Thyroid gland (tissue), 4 donors: ENCODE data around the gene ABCA5. TPM values are rescaled to one million over a fixed set of nuclear protein-coding genes. Genes with fewer than 3 reads are reported as not detected.
A peak's percentile ranks its signal among the peaks of the same experiment; 100 is the strongest.

Source experiments
- DNase-seq, 2 donors: peaks; one replicate each; pipeline ENCODE4 v3.0.0-alpha.2; 2019
- H3K27ac ChIP-seq, 3 donors: fragments of 200-600 bp; sonication (generic); 1 replicate in 2 of 3; 2 replicates in 1 of 3; pipeline ENCODE4 v1.5.1; 2016 to 2019; ENCODE audit warnings: mild to moderate bottlenecking in 1 of 3, moderate library complexity in 1 of 3
- H3K27me3 ChIP-seq: fragments of 200-600 bp; sonication (generic); one replicate; pipeline ENCODE4 v1.5.1; 2019
- H3K36me3 ChIP-seq, 2 donors: fragments of 200-600 bp; sonication (generic); one replicate each; pipeline ENCODE4 v1.5.1; 2016 to 2019
- H3K4me1 ChIP-seq, 2 donors: fragments of 200-600 bp; sonication (generic); one replicate each; pipeline ENCODE4 v1.5.1; 2017 to 2019
- H3K4me3 ChIP-seq, 3 donors: fragments of 200-600 bp; sonication (generic); replicated peaks in 1 of 3; 1 replicate in 2 of 3; 2 replicates in 1 of 3; pipeline ENCODE4 v1.5.1; 2016; ENCODE audit warnings: mild to moderate bottlenecking in 1 of 3
- H3K9me3 ChIP-seq: fragments of 200-600 bp; sonication (generic); one replicate; pipeline ENCODE4 v1.5.1; 2017
- CTCF ChIP-seq, 6 experiments: fragments of 200-600 bp in 3 of 6; fragments of 450-650 bp in 3 of 6; sonication (generic) in 3 of 6; IDR thresholded peaks; one replicate each; pipeline ENCODE4 v1.5.1; 2016 to 2019; ENCODE audit warnings: antibody characterized with exemption in 6 of 6, mild to moderate bottlenecking in 2 of 6, inconsistent platforms in 1 of 6, moderate library complexity in 1 of 6
- POLR2A ChIP-seq, 2 donors: fragments of 450-650 bp; IDR thresholded peaks; one replicate each; pipeline ENCODE4 v1.6.1; 2017; ENCODE audit warnings: antibody characterized with exemption in 2 of 2, mild to moderate bottlenecking in 2 of 2, moderate library complexity in 1 of 2
- WGBS, 2 donors: methylation state at CpG; one replicate each; pipeline ENCODE4 v1.1.5; 2017; 5-methylcytosine and 5-hydroxymethylcytosine counted together
- intact Hi-C: fragments of 100-400 bp; cut with DNase I; formaldehyde crosslinking; loops from one replicate; pipeline ENCODE4 v1.15.1; 2023
- total RNA-seq, 4 donors: library from RNA; depleted of rRNA; stranded (reverse); fragments of >200 nt; gene quantifications; one replicate each; pipeline ENCODE4 v1.2.3, GENCODE V29; 2016

ABCA5 gene
- 10 to 100 TPM; 39.2 to 69.0 (median 52.3) TPM for total RNA-seq

- intact Hi-C loops, result no loop called here
- Histone ChIP-seq H3K9me3 (no peaks in the 10 kb centered on the region), H3K4me1 (peaks cover 7 to 8% of the 10 kb centered on the region in 2 donors), H3K36me3 (no peaks in the 10 kb centered on the region), H3K27ac (peak within 1 kb of the TSS; percentile 83 to 89 (median 84)), H3K27me3 (no peaks in the 10 kb centered on the region), H3K4me3 (peak within 1 kb of the TSS; percentile 57 to 90 (median 86))
- peak; percentile 92 to 95 for DNase-seq
- WGBS, 2 donors, result 6% methylated on average over 20 to 24 of the region's 74 CpGs
- TF ChIP-seq CTCF (IDR thresholded peaks at IDR 0.05) (no peak), POLR2A (IDR thresholded peaks at IDR 0.05) (peak in 1 of 2 donors; percentile 97)
Observed at GRCh38 chr17:69327060-69327831, at the start of gene ABCA5. ABCA5 (minus strand) TSS chr17:69327133; CDS start chr17:69314415, 12,718 bp downstream.

- DNase-seq, result no peak
- TF ChIP-seq CTCF (IDR thresholded peaks at IDR 0.05), result no peak
- TF ChIP-seq POLR2A (IDR thresholded peaks at IDR 0.05), result no peak
- WGBS, 2 donors, result 67 to 72% methylated on average over 2 of the region's 2 CpGs
Observed at GRCh38 chr17:69375229-69375628, 48.3 kb upstream of the ABCA5 start.

GRCh38 chr17:69373069-69373468, 46.1 kb upstream of the ABCA5 start:
- H3K27me3 ChIP-seq, result no peaks in the 10 kb centered on the region

More at GRCh38 chr17:69375229-69375628, 48.3 kb upstream of the ABCA5 start:
- no peak overlapping the region for H3K4me3 ChIP-seq
- intact Hi-C loops, result no loop called here
- no peaks in the 10 kb centered on the region for H3K27me3 ChIP-seq
- no peaks in the 10 kb centered on the region for H3K36me3 ChIP-seq
- H3K9me3 ChIP-seq, result no peaks in the 10 kb centered on the region
- no peak overlapping the region for H3K27ac ChIP-seq
- H3K4me1 ChIP-seq, result no peaks in the 10 kb centered on the region

GRCh38 chr17:69367298-69367697, 40.4 kb upstream of the ABCA5 start:
- no peak for TF ChIP-seq POLR2A (IDR thresholded peaks at IDR 0.05)
- TF ChIP-seq CTCF (IDR thresholded peaks at IDR 0.05), result no peak
- intact Hi-C loops, result no loop called here
- no peak for DNase-seq
- Histone ChIP-seq H3K27ac (no peak overlapping the region), H3K4me3 (no peak overlapping the region), H3K9me3 (no peaks in the 10 kb centered on the region), H3K4me1 (no peaks in the 10 kb centered on the region), H3K27me3 (no peaks in the 10 kb centered on the region), H3K36me3 (no peaks in the 10 kb centered on the region)
- WGBS, 2 donors, result 73 to 81% methylated on average over 3 of the region's 3 CpGs

More at GRCh38 chr17:69373069-69373468, 46.1 kb upstream of the ABCA5 start:
- no peak for TF ChIP-seq POLR2A (IDR thresholded peaks at IDR 0.05)
- TF ChIP-seq CTCF (IDR thresholded peaks at IDR 0.05), result no peak
- intact Hi-C loops, result no loop called here
- no peaks in the 10 kb centered on the region for H3K36me3 ChIP-seq
- no peaks in the 10 kb centered on the region for H3K9me3 ChIP-seq
- DNase-seq, result no peak
- 92 to 94% methylated on average over 2 of the region's 2 CpGs for WGBS, 2 donors
- no peak overlapping the region for H3K4me3 ChIP-seq
- no peaks in the 10 kb centered on the region for H3K4me1 ChIP-seq
- H3K27ac ChIP-seq, result no peak overlapping the region

- H3K4me3 ChIP-seq, result no peak overlapping the region
- no peak for DNase-seq
- H3K27me3 ChIP-seq, result no peaks in the 10 kb centered on the region
- no peak overlapping the region for H3K27ac ChIP-seq
- no peak for TF ChIP-seq CTCF (IDR thresholded peaks at IDR 0.05)
- 84 to 85% methylated on average over 2 of the region's 2 CpGs for WGBS, 2 donors
- H3K36me3 ChIP-seq, result no peaks in the 10 kb centered on the region
- H3K9me3 ChIP-seq, result no peaks in the 10 kb centered on the region
- intact Hi-C loops, result no loop called here
- H3K4me1 ChIP-seq, result no peaks in the 10 kb centered on the region
Observed at GRCh38 chr17:69363488-69364210, 36.7 kb upstream of the ABCA5 start.
